Memory B cell (primary cell): ENCODE results near the gene ULK4.

ENCODE experiments used
- ATAC-seq: fragments of 150-1000 bp; cut with Tn5 transposase; 2 replicates; pipeline ENCODE4 v1.10.0; 2021; ENCODE audit warnings: low read depth, mild to moderate bottlenecking, moderate library complexity
- DNase-seq, 2 donors: peaks; one replicate each; pipeline ENCODE4 v3.0.0; 2022; ENCODE audit warnings: low spot score in 2 of 2
- H3K27ac Mint-ChIP-seq: one replicate; pipeline ENCODE4 v1.8.0; 2022; ENCODE audit warnings: mild to moderate bottlenecking, moderate library complexity, mixed read lengths
- H3K27me3 Mint-ChIP-seq: one replicate; pipeline ENCODE4 v1.8.0; 2022; ENCODE audit warnings: mixed read lengths
- H3K36me3 Mint-ChIP-seq: one replicate; pipeline ENCODE4 v1.8.0; 2022; ENCODE audit warnings: mild to moderate bottlenecking, mixed read lengths
- H3K4me1 Mint-ChIP-seq: one replicate; pipeline ENCODE4 v1.8.0; 2022; ENCODE audit warnings: mixed read lengths
- H3K4me3 Mint-ChIP-seq: one replicate; pipeline ENCODE4 v1.8.0; 2022; ENCODE audit warnings: mild to moderate bottlenecking, moderate library complexity, mixed read lengths
- H3K9me3 Mint-ChIP-seq: one replicate; pipeline ENCODE4 v1.8.0; 2022; ENCODE audit warnings: mixed read lengths

The ULK4 gene

DNA sequence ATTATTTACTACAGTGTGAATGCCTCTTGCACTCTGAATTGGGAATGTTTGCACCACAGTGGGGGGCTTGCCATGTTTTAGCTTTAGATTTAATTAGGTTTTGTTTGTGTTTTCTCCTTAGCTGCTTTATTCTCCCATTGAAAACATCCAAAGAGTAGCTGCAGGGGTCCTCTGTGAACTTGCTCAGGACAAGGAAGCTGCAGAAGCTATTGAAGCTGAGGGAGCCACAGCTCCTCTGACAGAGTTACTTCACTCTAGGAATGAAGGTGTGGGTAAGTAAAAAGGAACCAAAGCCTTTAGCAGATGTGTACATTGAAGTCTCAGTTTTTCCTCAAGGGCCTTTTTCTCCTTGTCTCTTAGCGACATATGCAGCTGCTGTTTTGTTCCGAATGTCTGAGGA, 725.7 kb downstream of the ULK4 start:
- Mint-ChIP-seq H3K27ac (no peak overlapping the region), H3K9me3 (no peaks in the 10 kb centered on the region), H3K4me1 (no peaks in the 10 kb centered on the region), H3K4me3 (no peak overlapping the region), H3K27me3 (no peaks in the 10 kb centered on the region), H3K36me3 (peaks cover 44% of the 10 kb centered on the region)
- DNase-seq: no peak
- ATAC-seq: no peak

DNA sequence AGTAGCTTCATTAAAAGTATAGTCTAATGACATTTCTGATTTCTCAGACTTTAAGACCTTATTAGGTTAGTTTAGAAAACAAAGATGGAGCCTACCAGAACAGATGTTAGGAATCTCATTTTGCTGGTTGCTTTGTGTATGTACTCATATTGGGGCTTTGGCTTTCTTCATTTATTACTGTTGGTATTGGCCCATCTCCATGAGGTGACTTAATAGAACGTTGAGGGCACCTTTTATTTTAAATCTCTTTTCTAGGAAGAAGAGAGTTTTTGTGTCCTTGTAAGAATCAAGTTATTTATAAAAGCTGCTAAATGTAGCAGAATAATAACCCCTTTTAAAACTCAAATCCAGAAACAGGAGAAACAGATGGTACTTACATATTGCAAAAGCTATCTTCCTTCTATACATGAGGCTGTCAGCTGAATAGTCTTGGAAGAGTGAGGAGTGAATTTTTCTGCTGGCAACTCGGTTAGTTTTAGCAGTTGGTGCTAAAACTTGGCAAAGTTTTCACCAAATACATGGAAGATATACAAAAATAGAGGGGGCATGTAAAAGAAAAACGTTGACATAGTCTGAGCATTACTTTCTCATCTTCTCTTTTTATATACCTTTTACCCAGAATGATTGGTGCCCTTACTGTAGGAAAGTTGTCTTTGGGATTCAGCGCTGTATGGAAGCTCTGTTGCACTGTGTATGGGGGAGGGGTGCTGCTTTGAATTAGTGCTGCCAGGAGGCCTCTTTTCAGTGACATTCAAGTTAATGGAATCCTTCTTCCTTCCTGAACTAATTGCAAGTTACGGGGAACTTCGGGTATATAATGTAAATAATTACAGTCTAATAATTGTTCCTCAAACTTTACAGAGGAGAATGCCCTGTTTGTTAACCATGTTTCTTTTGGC, 726.8 kb downstream of the ULK4 start:
- DNase-seq (no peak), ATAC-seq (no peak)
- Mint-ChIP-seq H3K9me3 (no peaks in the 10 kb centered on the region), H3K4me3 (no peak overlapping the region), H3K27me3 (no peaks in the 10 kb centered on the region), H3K4me1 (no peaks in the 10 kb centered on the region), H3K36me3 (peaks cover 49% of the 10 kb centered on the region), H3K27ac (peak overlapping the region; percentile 35)

DNA sequence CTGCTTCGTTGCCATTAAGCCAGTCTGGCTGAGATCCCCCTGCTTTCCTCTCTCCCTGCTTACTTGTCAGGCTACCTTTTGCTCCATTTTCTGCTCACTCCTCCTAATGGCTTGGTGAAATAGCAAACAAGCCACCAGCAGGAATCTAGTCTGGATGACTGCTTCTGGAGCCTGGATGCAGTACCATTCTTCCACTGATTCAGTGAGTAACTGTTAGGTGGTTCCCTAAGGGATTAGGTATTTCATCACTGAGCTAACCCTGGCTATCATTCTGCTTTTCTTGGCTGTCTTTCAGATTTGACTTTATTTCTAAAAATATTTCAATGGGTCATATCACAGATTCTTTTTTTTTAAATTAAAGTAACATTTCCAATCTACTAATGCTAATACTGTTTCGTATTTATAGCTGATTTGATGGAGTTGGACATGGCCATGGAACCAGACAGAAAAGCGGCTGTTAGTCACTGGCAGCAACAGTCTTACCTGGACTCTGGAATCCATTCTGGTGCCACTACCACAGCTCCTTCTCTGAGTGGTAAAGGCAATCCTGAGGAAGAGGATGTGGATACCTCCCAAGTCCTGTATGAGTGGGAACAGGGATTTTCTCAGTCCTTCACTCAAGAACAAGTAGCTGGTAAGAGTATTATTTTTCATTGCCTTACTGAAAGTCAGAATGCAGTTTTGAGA, 737.6 kb downstream of the ULK4 start:
- Mint-ChIP-seq H3K36me3 (peaks cover 29% of the 10 kb centered on the region), H3K4me3 (no peak overlapping the region), H3K27me3 (no peaks in the 10 kb centered on the region), H3K27ac (no peak overlapping the region), H3K4me1 (peaks cover 38% of the 10 kb centered on the region), H3K9me3 (no peaks in the 10 kb centered on the region)
- no peak for DNase-seq
- no peak for ATAC-seq

DNA sequence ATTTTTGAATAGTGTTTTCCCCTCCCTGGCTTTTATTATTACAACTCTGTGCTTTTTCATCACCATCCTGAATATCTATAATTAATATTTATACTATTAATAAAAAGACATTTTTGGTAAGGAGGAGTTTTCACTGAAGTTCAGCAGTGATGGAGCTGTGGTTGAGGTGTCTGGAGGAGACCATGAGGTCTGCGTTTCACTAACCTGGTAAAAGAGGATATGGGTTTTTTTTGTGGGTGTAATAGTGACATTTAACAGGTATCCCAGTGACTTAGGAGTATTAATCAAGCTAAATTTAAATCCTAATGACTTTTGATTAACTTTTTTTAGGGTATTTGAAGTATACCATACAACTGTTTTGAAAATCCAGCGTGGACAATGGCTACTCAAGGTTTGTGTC, 738.2 kb downstream of the ULK4 start:
- Mint-ChIP-seq H3K4me1 (peaks cover 42% of the 10 kb centered on the region), H3K36me3 (peaks cover 29% of the 10 kb centered on the region), H3K4me3 (no peak overlapping the region), H3K27ac (no peak overlapping the region), H3K27me3 (no peaks in the 10 kb centered on the region), H3K9me3 (no peaks in the 10 kb centered on the region)
- ATAC-seq (no peak), DNase-seq (no peak)

DNA sequence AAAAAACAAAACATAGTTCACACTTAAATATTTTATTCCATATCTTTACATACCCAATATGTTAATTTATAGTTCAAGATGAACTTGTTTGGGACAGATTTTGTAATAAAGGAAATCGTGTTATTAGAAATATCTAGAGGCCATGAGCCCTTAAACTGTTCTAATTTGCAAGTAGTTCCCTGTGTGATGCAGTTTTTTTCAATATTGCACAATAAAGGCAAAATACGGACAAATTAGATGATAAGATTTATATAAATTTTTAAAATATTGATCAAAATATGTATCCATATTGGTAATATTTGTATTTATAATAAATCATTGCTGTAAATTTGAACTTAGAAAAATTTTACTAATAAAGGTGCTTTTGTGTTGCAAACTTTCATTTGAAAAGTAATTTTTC, 738.8 kb downstream of the ULK4 start:
- Mint-ChIP-seq H3K27ac (no peak overlapping the region), H3K9me3 (no peaks in the 10 kb centered on the region), H3K27me3 (no peaks in the 10 kb centered on the region), H3K4me3 (no peak overlapping the region), H3K4me1 (peaks cover 37% of the 10 kb centered on the region), H3K36me3 (peaks cover 23% of the 10 kb centered on the region)
- DNase-seq: no peak
- no peak for ATAC-seq

DNA sequence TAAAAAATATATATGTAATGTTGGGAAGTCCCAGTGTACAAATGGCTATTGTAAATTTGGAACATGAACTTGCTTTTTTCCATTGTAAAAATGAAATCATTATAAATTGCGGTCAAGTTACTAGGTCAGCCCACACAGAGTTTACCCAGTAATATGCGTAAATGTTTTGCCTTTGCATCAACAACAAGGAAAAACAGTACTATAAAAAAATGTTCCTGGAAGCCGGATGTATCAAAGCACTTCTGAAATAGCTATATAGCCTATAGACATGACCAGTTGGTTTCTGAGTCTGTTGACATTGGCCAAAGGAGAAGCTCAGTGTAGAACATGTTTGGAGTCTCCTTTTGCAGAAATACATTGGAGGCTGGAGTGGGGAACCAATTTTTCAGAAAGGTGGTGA, 739.4 kb downstream of the ULK4 start:
- no peak for DNase-seq
- H3K27ac Mint-ChIP-seq: no peak overlapping the region
- no peaks in the 10 kb centered on the region for H3K9me3 Mint-ChIP-seq
- no peak for ATAC-seq
- H3K4me3 Mint-ChIP-seq: no peak overlapping the region
- H3K36me3 Mint-ChIP-seq: peaks cover 21% of the 10 kb centered on the region
- peaks cover 36% of the 10 kb centered on the region for H3K4me1 Mint-ChIP-seq
- H3K27me3 Mint-ChIP-seq: no peaks in the 10 kb centered on the region

DNA sequence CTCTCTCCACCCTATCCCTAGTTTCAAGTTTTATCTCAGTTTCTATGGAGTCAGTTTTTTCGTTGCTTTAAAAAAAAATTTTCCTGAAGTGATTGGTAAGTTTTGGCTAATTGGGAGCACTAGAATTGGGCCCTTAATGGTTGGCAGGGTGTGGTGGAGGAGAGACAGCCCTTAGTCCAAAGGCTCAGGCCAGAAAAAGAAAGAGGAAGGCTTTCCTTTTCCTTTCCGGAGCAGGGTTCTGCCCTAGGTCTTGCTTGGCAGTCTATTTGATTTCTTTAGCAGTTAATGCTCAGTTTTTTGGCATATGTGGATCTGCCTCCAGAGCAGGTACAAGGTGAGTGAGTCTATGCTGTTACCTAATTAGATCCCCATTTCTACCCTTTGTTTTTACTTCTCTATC, 739.9 kb downstream of the ULK4 start:
- Mint-ChIP-seq H3K4me1 (peaks cover 37% of the 10 kb centered on the region), H3K27me3 (no peaks in the 10 kb centered on the region), H3K27ac (peak overlapping the region; percentile 48), H3K4me3 (no peak overlapping the region), H3K9me3 (no peaks in the 10 kb centered on the region), H3K36me3 (peaks cover 21% of the 10 kb centered on the region)
- DNase-seq (no peak), ATAC-seq (no peak)

DNA sequence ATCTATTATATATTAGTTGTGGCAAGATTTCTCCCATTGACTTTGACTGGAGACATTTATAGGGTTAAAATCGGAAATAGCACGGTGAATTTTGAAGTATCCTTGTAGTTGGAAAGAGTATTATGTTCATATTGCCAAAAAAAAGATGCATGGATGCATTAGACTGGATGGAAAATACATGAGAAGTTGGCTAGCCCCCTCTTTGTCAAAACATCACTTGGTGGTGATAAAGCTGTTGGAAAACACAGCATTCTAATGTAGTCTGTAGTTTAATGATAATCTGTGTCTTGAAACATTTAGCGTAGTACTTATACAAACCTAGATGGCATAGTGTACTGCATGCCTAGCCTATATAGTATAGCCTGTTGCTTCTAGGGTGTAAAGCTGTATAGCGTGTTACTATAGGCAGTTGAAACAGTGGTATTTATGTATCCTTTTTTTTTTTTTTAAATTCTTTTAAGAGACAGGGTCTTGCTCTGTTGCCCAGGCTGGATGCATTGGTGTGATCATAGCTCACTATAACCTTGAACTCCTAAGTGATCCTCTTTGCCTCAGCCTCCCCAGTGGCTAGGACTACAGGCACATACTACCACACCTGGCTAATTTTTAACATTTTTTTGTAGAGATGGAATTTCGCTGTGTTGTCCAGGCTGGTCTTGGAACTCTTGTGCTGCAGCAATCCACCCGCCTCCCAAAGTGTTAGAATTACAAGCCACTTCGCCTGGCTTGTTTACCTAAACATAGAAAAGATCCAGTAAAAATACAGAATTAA, 740.8 kb downstream of the ULK4 start:
- Mint-ChIP-seq H3K9me3 (no peaks in the 10 kb centered on the region), H3K4me1 (peaks cover 37% of the 10 kb centered on the region), H3K36me3 (peaks cover 13% of the 10 kb centered on the region), H3K27ac (peak overlapping the region; percentile 48), H3K4me3 (no peak overlapping the region), H3K27me3 (no peaks in the 10 kb centered on the region)
- ATAC-seq (no peak), DNase-seq (no peak)

DNA sequence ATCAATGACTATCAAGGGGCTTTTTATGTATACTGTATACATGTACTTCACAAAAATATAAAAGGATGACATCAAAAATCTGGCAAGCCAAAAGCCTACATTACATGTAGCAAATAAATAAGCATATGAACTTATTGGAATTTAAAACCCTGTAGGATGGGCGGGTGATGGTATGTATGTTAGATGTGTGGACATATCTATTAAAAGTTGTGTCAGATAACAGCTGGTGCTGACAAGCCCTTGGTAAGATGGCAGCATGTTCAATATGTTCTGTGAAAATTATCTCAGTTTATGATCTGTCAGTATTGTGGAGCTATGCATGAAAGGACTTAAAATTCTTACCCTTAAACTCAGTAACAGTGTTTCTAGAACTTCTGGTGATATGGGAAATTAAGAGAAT, 742.5 kb downstream of the ULK4 start:
- ATAC-seq: no peak
- Mint-ChIP-seq H3K36me3 (peaks cover 3% of the 10 kb centered on the region), H3K27me3 (no peaks in the 10 kb centered on the region), H3K27ac (peak overlapping the region; percentile 28), H3K9me3 (no peaks in the 10 kb centered on the region), H3K4me1 (peaks cover 42% of the 10 kb centered on the region), H3K4me3 (no peak overlapping the region)
- DNase-seq: no peak

DNA sequence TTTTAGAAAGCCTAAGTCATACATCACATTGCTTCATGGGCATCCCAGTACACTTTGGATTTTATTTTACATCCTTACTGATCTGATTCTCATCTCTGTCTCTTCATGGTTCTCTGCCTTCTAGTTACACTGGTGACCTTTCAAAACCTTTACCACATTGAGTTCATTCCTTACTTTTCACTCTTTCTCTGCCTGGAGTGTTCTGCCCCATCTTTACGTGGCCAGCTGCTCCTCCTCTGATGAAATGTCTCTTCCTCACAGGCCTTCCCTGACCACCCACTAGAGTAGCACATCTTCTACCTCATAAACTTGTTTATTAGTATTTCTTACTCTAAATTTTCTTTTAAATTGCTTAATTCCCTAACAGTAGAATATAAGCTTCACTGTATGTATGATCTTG, 744.9 kb downstream of the ULK4 start:
- no peak for ATAC-seq
- Mint-ChIP-seq H3K27ac (peak overlapping the region; percentile 35), H3K4me3 (peak overlapping the region; percentile 1)

DNA sequence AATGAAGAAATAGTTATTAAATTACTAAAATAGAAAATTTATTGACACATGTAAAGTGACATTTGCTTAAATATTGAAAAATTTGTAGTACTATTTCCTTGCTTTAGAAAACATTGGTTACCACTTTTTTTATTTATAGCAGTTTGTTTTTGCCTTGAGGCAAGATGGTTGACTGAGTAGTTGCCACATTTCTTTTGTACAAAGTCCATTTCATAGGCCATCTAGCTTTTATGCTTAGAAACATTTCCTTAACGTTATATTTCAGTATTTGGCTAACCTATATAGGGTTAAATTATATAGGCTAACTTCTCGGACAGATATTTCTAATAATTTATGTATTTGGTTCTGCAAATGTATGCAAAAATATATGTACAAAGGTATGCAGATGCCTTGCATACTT, 745.5 kb downstream of the ULK4 start:
- H3K4me1 Mint-ChIP-seq: peaks cover 55% of the 10 kb centered on the region
- DNase-seq (no peak), ATAC-seq (no peak)
- peaks cover 9% of the 10 kb centered on the region for H3K36me3 Mint-ChIP-seq
- no peaks in the 10 kb centered on the region for H3K27me3 Mint-ChIP-seq
- H3K9me3 Mint-ChIP-seq: no peaks in the 10 kb centered on the region
- no peak overlapping the region for H3K4me3 Mint-ChIP-seq
- no peak overlapping the region for H3K27ac Mint-ChIP-seq

More for the DNA sequence above, 744.9 kb downstream of the ULK4 start:
- Mint-ChIP-seq H3K9me3 (no peaks in the 10 kb centered on the region), H3K36me3 (peaks cover 5% of the 10 kb centered on the region), H3K4me1 (peaks cover 54% of the 10 kb centered on the region), H3K27me3 (no peaks in the 10 kb centered on the region)
- DNase-seq: no peak

DNA sequence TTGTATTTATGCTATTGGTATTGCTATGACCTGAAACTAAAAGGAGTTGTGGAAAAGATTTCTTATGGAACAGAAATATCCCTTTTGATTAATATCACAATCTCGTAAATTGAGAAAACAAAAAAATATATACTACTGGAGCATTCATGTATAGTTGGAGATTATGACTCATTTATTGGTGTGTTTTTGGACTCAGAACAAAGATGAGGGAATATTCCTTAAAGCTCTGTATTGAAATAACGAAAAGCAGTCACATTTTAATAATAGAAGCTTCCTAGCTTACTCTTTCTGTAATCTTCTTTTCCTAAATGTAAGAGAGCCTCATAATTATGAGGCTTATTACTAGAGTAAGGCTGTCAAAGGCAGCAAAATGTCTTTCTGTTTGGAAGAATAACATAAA, 748.3 kb downstream of the ULK4 start:
- Mint-ChIP-seq H3K27me3 (no peaks in the 10 kb centered on the region), H3K4me3 (no peak overlapping the region), H3K27ac (peak overlapping the region; percentile 87), H3K9me3 (no peaks in the 10 kb centered on the region), H3K36me3 (peaks cover 15% of the 10 kb centered on the region), H3K4me1 (peaks cover 51% of the 10 kb centered on the region)
- no peak for DNase-seq
- ATAC-seq: no peak

DNA sequence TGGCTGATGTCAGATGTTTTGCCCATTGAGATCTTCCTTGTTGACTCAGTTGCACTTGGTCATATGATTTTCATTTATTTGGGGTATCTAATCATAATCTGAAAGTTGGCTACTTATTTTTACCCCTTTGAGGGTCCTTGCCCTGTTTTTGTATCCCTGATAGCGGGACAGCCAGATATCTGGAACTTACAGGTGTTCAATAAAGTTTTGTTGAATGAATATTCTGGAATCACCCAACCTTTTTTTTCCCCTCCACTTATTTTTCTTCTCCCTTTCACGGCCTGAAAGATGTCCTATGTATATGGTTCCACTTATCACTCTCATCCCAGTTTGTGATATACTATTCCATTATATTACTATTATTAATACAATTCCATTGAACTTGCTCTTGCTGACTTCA, 749.8 kb downstream of the ULK4 start:
- Mint-ChIP-seq H3K4me3 (no peak overlapping the region), H3K36me3 (peaks cover 19% of the 10 kb centered on the region)

DNA sequence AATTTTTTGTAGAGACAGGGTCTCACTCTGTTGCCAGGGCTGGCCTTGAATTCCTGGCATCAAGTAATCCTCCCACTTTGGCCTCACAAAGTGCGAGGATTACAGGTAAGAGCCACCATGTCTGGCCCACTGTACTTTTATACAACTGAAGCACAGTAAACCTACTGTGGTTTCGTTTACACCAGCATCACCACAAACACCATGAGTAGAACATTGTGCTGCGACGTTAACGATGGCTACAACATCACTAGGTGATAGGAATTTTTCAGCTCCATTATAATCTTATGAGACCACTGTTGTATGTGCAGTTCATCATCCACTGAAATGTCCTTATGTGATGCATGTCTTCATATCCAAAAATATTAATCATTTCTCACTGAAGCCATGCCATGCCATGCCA, 750.9 kb downstream of the ULK4 start:
- no peak overlapping the region for H3K27ac Mint-ChIP-seq
- no peak overlapping the region for H3K4me3 Mint-ChIP-seq
- H3K9me3 Mint-ChIP-seq: no peaks in the 10 kb centered on the region
- DNase-seq (no peak), ATAC-seq (no peak)
- peaks cover 19% of the 10 kb centered on the region for H3K36me3 Mint-ChIP-seq
- H3K4me1 Mint-ChIP-seq: peaks cover 63% of the 10 kb centered on the region
- no peaks in the 10 kb centered on the region for H3K27me3 Mint-ChIP-seq

More for the DNA sequence above, 749.8 kb downstream of the ULK4 start:
- no peak for DNase-seq
- peaks cover 60% of the 10 kb centered on the region for H3K4me1 Mint-ChIP-seq
- H3K27me3 Mint-ChIP-seq: no peaks in the 10 kb centered on the region
- peak overlapping the region; percentile 87 for H3K27ac Mint-ChIP-seq
- no peaks in the 10 kb centered on the region for H3K9me3 Mint-ChIP-seq
- no peak for ATAC-seq
